CD14-positive monocyte (primary cell): Measurements from ENCODE around the gene LEMD1. TPM values are rescaled to one million over a fixed set of nuclear protein-coding genes. Genes with fewer than 3 reads are reported as not detected.

Source experiments
- DNase-seq, 3 donors: peaks; one replicate each; pipeline ENCODE4 v3.0.0-alpha.2; 2011 to 2022
- H2AFZ ChIP-seq: 2 replicates; pipeline ENCODE4 v1.6.0; 2012; ENCODE audit warnings: mild to moderate bottlenecking, low read depth, low read length, inconsistent platforms; ENCODE audit not compliant: insufficient read depth, poor library complexity, severe bottlenecking
- H3K27ac ChIP-seq, 2 donors: 1 replicate in 1 of 2; 2 replicates in 1 of 2; pipeline ENCODE4 v1.5.1; 2012 to 2013; ENCODE audit warnings: low read length in 2 of 2, control low read depth in 1 of 2, inconsistent platforms in 1 of 2, low read depth in 1 of 2, mild to moderate bottlenecking in 1 of 2
- H3K27me3 ChIP-seq, 2 donors: one replicate each; pipeline versions ENCODE4 v1.6.0 to v1.6.1; 2011 to 2013; ENCODE audit warnings: low read length in 2 of 2; ENCODE audit not compliant: control insufficient read depth in 2 of 2, insufficient read depth in 2 of 2
- H3K36me3 ChIP-seq, 2 donors: replicated peaks in 1 of 2; 1 replicate in 1 of 2; 2 replicates in 1 of 2; pipeline versions ENCODE4 v1.5.1 to v1.6.1; 2012 to 2013; ENCODE audit warnings: low read length in 2 of 2, control low read depth in 1 of 2, inconsistent platforms in 1 of 2, mild to moderate bottlenecking in 1 of 2; ENCODE audit not compliant: insufficient read depth in 2 of 2, control insufficient read depth in 1 of 2
- H3K4me1 ChIP-seq, 2 donors: 1 replicate in 1 of 2; 2 replicates in 1 of 2; pipeline versions ENCODE4 v1.5.1 to v1.6.1; 2012 to 2013; ENCODE audit warnings: low read length in 2 of 2, control low read depth in 1 of 2, inconsistent platforms in 1 of 2, mild to moderate bottlenecking in 1 of 2, moderate library complexity in 1 of 2; ENCODE audit not compliant: insufficient read depth in 2 of 2, control insufficient read depth in 1 of 2
- H3K4me2 ChIP-seq: replicated peaks from 2 replicates; pipeline ENCODE3; 2012; ENCODE audit warnings: low read length, moderate library complexity, mild to moderate bottlenecking; ENCODE audit not compliant: poor library complexity, severe bottlenecking; ENCODE audit errors: extremely low read depth
- H3K4me3 ChIP-seq, 3 experiments: fragments of 200-600 bp in 1 of 3; sonication (generic) in 1 of 3; replicated peaks in 1 of 3; 1 replicate in 2 of 3; 2 replicates in 1 of 3; pipeline ENCODE4 v1.5.1; 2011 to 2013; ENCODE audit warnings: low read length in 3 of 3, mild to moderate bottlenecking in 3 of 3, control low read depth in 2 of 3, low read depth in 2 of 3, inconsistent platforms in 1 of 3, moderate library complexity in 1 of 3
- H3K79me2 ChIP-seq: 2 replicates; pipeline ENCODE4 v1.6.0; 2012; ENCODE audit warnings: mild to moderate bottlenecking, control low read depth, inconsistent platforms, low read length, moderate library complexity; ENCODE audit not compliant: insufficient read depth
- H3K9ac ChIP-seq: 2 replicates; pipeline ENCODE4 v1.6.0; 2017; ENCODE audit warnings: low read length, mild to moderate bottlenecking; ENCODE audit not compliant: insufficient read depth, poor library complexity, severe bottlenecking
- H3K9me3 ChIP-seq, 2 donors: replicated peaks in 1 of 2; 1 replicate in 1 of 2; 2 replicates in 1 of 2; pipeline versions ENCODE4 v1.5.1 to v1.6.1; 2012 to 2013; ENCODE audit warnings: low read length in 2 of 2, control low read depth in 1 of 2; ENCODE audit not compliant: control insufficient read depth in 1 of 2, insufficient read depth in 1 of 2
- H4K20me1 ChIP-seq: 2 replicates; pipeline ENCODE4 v1.6.0; 2012; ENCODE audit warnings: mild to moderate bottlenecking, low read length, control low read depth, moderate library complexity; ENCODE audit not compliant: insufficient read depth
- H3K27ac Mint-ChIP-seq, 7 donors: one replicate each; pipeline ENCODE4 v1.8.0; 2020; ENCODE audit warnings: mild to moderate bottlenecking in 7 of 7, mixed read lengths in 7 of 7, moderate library complexity in 6 of 7, inconsistent platforms in 2 of 7
- H3K27me3 Mint-ChIP-seq, 3 donors: one replicate each; pipeline ENCODE4 v1.8.0; 2021 to 2022; ENCODE audit warnings: low read depth in 3 of 3, mild to moderate bottlenecking in 3 of 3, mixed read lengths in 3 of 3, moderate library complexity in 3 of 3, inconsistent platforms in 1 of 3
- H3K36me3 Mint-ChIP-seq, 2 donors: one replicate each; pipeline ENCODE4 v1.8.0; 2020; ENCODE audit warnings: mixed read lengths in 2 of 2, inconsistent platforms in 1 of 2, mild to moderate bottlenecking in 1 of 2
- H3K4me1 Mint-ChIP-seq: one replicate; pipeline ENCODE4 v1.8.0; 2020; ENCODE audit warnings: mild to moderate bottlenecking, mixed read lengths
- H3K4me3 Mint-ChIP-seq, 2 donors: one replicate each; pipeline ENCODE4 v1.8.0; 2020; ENCODE audit warnings: mild to moderate bottlenecking in 2 of 2, mixed read lengths in 2 of 2, moderate library complexity in 1 of 2
- H3K9me3 Mint-ChIP-seq, 7 donors: one replicate each; pipeline ENCODE4 v1.8.0; 2020 to 2022; ENCODE audit warnings: mixed read lengths in 7 of 7, mild to moderate bottlenecking in 6 of 7, moderate library complexity in 6 of 7, inconsistent platforms in 2 of 7
- CTCF ChIP-seq: fragments of 200-600 bp; IDR thresholded peaks from one replicate; pipeline ENCODE4 v1.8.0; 2022; ENCODE audit warnings: antibody characterized with exemption, mild to moderate bottlenecking
- WGBS: methylation state at CpG from one replicate; pipeline ENCODE4 v1.1.5; 2013; ENCODE audit warnings: missing lambda C conversion rate; ENCODE audit not compliant: insufficient coverage; 5-methylcytosine and 5-hydroxymethylcytosine counted together
- intact Hi-C, 2 donors: fragments of 100-400 bp; cut with micrococcal nuclease; formaldehyde crosslinking; loops; one replicate each; pipeline versions ENCODE4 v1.15.0 to v1.15.1; 2023
- polyA plus RNA-seq, 3 donors: library from polyadenylated mRNA; depleted of rRNA in 1 of 3; unstranded in 2 of 3; stranded (reverse) in 1 of 3; fragments of 300-500 nt in 2 of 3; fragments of >200 nt in 1 of 3; fragmentation: Illumina TruSeq in 2 of 3; gene quantifications; 1 replicate in 2 of 3; 2 replicates in 1 of 3; pipeline ENCODE4 v1.2.3, GENCODE V29; 2012 to 2021

Gene LEMD1
- polyA plus RNA-seq, 3 donors, result not detected

GRCh38 chr1:205452933-205453332, 31.1 kb upstream of the LEMD1 start:
- Histone ChIP-seq H3K4me3 (no peak overlapping the region), H3K36me3 (no peaks in the 10 kb centered on the region), H3K4me2 (no peak overlapping the region), H3K9me3 (peaks cover 0 to 13% of the 10 kb centered on the region in 2 donors), H3K4me1 (peaks cover 0 to 8% of the 10 kb centered on the region in 2 donors), H2AFZ (no peak overlapping the region), H3K27me3 (peaks cover 39 to 76% of the 10 kb centered on the region in 2 donors), H3K79me2 (no peaks in the 10 kb centered on the region), H3K9ac (no peak overlapping the region), H4K20me1 (no peaks in the 10 kb centered on the region), H3K27ac (no peak overlapping the region)
- peak overlapping the region in 1 of 2 donors; percentile 35 for H3K4me3 Mint-ChIP-seq
- peaks cover 59 to 79% (median 66%) of the 10 kb centered on the region in 3 donors for H3K27me3 Mint-ChIP-seq
- H3K27ac Mint-ChIP-seq, result no peak overlapping the region
- intact Hi-C loops, result no loop called here
- H3K36me3 Mint-ChIP-seq, result no peaks in the 10 kb centered on the region
- no peak for DNase-seq
- H3K9me3 Mint-ChIP-seq, result peaks cover 0 to 15% (median 0%) of the 10 kb centered on the region in 7 donors
- WGBS, result 96% methylated on average over 4 of the region's 5 CpGs
- TF ChIP-seq CTCF, result no peak
- H3K4me1 Mint-ChIP-seq, result peaks cover 6% of the 10 kb centered on the region

DNA sequence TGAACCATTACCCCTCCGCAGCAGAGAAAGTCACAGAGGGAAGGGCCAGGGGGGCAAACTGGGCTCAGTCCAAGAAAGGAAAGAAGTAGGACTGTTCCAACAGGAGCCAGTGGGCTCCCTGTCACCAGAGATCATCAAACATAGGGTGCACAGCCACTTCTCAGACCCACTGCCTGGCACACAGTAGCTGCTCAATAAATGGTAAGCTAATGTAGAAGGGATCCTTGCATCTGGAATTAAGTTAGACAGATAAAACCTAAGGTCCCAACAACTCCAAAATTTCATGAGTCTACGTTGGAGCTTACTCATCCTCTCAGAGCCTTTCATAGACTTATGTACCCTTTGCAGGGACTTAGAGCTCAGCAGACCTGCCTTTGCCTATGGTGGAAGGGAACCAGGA, 30.5 kb upstream of the LEMD1 start:
- 100% methylated on average over 1 of the region's 2 CpGs for WGBS
- peaks cover 33 to 71% of the 10 kb centered on the region in 2 donors for H3K27me3 ChIP-seq
- peaks cover 56 to 74% (median 61%) of the 10 kb centered on the region in 3 donors for H3K27me3 Mint-ChIP-seq

More for the DNA sequence above, 30.5 kb upstream of the LEMD1 start:
- H3K4me3 Mint-ChIP-seq, result no peak overlapping the region
- intact Hi-C loops, result no loop called here
- Histone ChIP-seq H3K27ac (no peak overlapping the region), H4K20me1 (no peaks in the 10 kb centered on the region), H3K36me3 (no peaks in the 10 kb centered on the region), H3K79me2 (no peaks in the 10 kb centered on the region), H2AFZ (no peak overlapping the region), H3K4me1 (peaks cover 0 to 8% of the 10 kb centered on the region in 2 donors), H3K9ac (no peak overlapping the region), H3K4me3 (no peak overlapping the region), H3K9me3 (peaks cover 0 to 9% of the 10 kb centered on the region in 2 donors), H3K4me2 (no peak overlapping the region)
- H3K27ac Mint-ChIP-seq, result no peak overlapping the region
- no peak for TF ChIP-seq CTCF
- H3K36me3 Mint-ChIP-seq, result no peaks in the 10 kb centered on the region
- DNase-seq, result no peak
- H3K9me3 Mint-ChIP-seq, result peaks cover 0 to 10% (median 0%) of the 10 kb centered on the region in 7 donors
- H3K4me1 Mint-ChIP-seq, result peaks cover 6% of the 10 kb centered on the region
